ENCODE measurements around the gene ITPRID1.

DNA sequence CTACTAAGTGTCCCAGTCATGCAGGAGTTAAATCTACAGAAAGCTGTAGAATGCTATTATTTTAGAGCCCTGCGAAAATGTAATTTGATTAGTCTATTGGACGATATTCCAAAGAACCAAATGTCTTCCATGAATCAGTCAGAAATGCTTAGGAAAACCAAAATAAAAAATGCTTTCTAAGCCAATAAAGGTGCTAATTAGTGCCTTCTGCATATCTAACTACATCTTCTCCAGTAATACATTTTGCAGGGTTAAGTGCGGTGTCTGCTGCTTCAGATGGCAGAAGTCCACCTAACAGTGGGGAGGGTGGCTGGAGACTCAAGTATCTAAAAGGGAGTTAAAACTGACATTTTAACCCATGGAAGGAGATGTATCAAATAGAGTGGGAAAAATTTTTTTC, 50.1 kb downstream of the ITPRID1 start:
- TF ChIP-seq EZH2 (IDR thresholded peaks at IDR 0.05; ENCODE audit: low read depth), result no peak
- TF ChIP-seq, protein P1, sequence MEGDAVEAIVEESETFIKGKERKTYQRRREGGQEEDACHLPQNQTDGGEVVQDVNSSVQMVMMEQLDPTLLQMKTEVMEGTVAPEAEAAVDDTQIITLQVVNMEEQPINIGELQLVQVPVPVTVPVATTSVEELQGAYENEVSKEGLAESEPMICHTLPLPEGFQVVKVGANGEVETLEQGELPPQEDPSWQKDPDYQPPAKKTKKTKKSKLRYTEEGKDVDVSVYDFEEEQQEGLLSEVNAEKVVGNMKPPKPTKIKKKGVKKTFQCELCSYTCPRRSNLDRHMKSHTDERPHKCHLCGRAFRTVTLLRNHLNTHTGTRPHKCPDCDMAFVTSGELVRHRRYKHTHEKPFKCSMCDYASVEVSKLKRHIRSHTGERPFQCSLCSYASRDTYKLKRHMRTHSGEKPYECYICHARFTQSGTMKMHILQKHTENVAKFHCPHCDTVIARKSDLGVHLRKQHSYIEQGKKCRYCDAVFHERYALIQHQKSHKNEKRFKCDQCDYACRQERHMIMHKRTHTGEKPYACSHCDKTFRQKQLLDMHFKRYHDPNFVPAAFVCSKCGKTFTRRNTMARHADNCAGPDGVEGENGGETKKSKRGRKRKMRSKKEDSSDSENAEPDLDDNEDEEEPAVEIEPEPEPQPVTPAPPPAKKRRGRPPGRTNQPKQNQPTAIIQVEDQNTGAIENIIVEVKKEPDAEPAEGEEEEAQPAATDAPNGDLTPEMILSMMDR (conservative IDR thresholded peaks at IDR 0.05), result no peak
